ENCODE data around the gene HMGCS1.

HMGCS1 gene

DNA sequence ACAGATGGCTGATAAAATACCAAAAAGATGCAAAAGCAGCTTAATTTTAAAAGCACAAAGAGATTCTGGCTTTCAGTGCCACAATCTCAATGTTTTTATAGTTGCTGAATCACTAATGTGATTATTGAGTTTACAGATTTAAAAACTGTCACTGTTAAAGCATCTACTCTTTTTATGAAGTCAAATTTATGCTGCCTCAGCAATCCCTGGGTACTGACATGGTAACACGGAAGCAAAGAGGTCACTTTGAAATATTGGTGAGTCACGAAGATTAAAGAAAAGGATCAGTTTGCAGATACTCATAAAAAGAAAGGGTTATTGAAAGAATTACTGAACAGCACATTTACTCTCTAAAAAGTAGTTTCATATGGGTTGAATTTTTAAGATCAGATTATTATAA is 39.7 kb upstream of the HMGCS1 start:
- H3K4me3 ChIP-seq (ENCODE audit: low read depth, low read length) = no peak overlapping the region
- DNase-seq (ENCODE audit: low read depth) = no peak
- TF ChIP-seq, protein P1, sequence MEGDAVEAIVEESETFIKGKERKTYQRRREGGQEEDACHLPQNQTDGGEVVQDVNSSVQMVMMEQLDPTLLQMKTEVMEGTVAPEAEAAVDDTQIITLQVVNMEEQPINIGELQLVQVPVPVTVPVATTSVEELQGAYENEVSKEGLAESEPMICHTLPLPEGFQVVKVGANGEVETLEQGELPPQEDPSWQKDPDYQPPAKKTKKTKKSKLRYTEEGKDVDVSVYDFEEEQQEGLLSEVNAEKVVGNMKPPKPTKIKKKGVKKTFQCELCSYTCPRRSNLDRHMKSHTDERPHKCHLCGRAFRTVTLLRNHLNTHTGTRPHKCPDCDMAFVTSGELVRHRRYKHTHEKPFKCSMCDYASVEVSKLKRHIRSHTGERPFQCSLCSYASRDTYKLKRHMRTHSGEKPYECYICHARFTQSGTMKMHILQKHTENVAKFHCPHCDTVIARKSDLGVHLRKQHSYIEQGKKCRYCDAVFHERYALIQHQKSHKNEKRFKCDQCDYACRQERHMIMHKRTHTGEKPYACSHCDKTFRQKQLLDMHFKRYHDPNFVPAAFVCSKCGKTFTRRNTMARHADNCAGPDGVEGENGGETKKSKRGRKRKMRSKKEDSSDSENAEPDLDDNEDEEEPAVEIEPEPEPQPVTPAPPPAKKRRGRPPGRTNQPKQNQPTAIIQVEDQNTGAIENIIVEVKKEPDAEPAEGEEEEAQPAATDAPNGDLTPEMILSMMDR (IDR thresholded peaks at IDR 0.05; ENCODE audit: control insufficient read depth, extremely low read depth, insufficient read depth) = no peak

DNA sequence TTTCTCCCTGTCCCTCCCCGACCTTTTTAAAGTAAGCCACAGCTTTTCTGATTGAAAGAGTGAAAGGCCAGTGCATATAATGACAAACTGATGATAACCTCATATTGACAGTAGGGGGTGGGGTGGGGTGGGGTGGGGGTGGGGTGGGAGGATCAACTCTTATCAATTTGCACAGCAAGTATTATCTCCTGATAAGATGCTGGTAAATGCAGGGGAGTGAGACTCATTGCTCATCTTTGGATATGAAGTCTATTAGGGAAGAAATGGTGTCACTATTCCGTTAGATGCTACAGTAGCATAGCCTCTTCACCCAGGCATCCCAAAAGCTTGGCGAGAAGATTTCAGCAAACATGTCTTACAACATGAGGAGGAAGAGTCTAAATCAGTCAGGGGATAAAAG is 38.9 kb upstream of the HMGCS1 start:
- no peak for DNase-seq (ENCODE audit: low read depth)
- TF ChIP-seq, protein P1 (IDR thresholded peaks at IDR 0.05; ENCODE audit: control insufficient read depth, extremely low read depth, insufficient read depth) = no peak
- no peak overlapping the region for H3K4me3 ChIP-seq (ENCODE audit: low read depth, low read length)

DNA sequence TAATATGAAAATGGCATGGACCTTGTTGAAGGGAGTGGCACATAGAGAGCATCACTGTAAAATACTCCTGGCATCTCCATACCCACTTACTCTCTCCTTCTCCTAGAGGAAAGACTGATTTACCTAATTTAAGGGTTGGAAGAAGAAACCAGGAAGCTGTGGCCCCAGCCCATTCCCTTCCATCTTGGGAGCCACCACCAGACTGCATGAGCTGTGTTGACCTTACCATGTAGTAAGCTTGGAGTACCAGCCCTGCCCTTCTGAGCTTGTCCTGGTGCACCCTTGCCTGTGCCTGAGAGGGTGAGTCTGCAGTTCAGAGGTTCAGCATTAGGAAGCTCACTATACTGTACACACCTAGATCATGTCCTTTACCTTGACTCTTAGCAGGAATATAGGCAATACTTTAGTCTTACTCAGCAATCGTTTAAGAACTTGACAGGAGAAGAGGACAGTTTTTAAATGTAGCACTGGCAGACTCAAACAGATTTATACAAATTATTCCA is 35.7 kb upstream of the HMGCS1 start:
- TF ChIP-seq, protein P1 (IDR thresholded peaks at IDR 0.05; ENCODE audit: control insufficient read depth, extremely low read depth, insufficient read depth) = no peak

DNA sequence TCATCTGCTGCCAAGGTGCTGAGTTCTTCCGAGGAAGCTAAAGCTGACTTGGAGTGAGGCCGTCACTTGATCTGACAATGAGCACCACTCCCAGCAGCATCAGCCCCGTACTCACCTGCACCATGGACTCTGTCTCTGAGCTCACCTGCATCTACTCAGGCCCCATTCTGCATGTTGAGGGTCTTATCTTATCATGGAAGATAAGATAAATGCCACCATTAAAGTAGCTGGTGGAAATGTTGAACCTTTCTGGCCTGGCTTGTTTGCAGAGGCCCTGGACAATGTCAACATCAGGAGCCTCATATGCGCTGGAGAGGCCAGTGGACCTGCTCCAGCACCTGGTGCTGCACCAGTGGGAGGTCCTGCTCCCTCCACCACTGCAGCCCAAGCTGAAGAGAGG is 35.0 kb upstream of the HMGCS1 start:
- DNase-seq (ENCODE audit: low read depth) = no peak

More for the DNA sequence above, 35.7 kb upstream of the HMGCS1 start:
- DNase-seq (ENCODE audit: low read depth) = no peak
- H3K4me3 ChIP-seq (ENCODE audit: low read depth, low read length) = no peak overlapping the region

DNA sequence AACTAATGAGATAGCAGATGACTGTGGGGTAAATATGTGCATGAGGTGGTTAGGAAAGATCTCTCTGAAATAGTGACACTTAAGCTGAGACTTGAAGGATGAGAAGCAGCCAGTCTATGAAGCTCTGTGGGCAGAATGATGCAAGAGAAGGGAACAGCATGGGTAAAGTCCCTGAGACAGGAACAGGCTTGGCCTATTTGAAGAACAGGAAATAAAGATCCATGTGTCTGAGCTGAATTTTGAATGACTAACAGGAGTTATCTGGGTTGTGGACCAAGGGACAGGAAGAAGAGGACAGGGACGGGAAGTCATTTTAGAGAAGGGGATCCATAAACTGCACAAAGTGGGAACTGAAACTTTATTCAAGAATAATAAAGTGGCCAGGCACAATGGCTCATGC is 25.6 kb upstream of the HMGCS1 start:
- TF ChIP-seq, protein P1 (IDR thresholded peaks at IDR 0.05; ENCODE audit: control insufficient read depth, extremely low read depth, insufficient read depth) = no peak
- H3K4me3 ChIP-seq (ENCODE audit: low read depth, low read length) = no peak overlapping the region
- DNase-seq (ENCODE audit: low read depth) = no peak

More for the DNA sequence above, 35.0 kb upstream of the HMGCS1 start:
- TF ChIP-seq, protein P1 (IDR thresholded peaks at IDR 0.05; ENCODE audit: control insufficient read depth, extremely low read depth, insufficient read depth) = no peak
- no peak overlapping the region for H3K4me3 ChIP-seq (ENCODE audit: low read depth, low read length)

DNA sequence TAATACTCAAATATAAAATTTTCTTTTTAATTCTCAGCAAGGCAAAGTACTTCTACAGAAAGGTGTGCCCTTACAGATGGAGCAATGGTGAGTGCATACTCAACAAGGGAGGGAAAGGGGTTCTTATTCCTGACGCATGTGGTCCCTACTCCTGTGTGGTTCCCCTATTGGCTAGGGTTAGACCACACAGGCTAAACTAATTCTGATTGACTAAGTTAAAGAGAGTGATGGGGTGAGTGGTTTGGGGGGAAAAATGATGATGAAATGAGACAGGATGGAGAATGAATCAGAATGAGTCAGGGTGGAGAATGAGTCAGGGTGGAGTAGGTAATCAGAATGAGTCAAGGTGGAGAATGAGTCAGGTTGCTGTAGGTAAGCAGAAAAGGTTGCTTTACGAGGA is 22.9 kb upstream of the HMGCS1 start:
- H3K4me3 ChIP-seq (ENCODE audit: low read depth, low read length) = no peak overlapping the region
- no peak for DNase-seq (ENCODE audit: low read depth)
- TF ChIP-seq, protein P1 (IDR thresholded peaks at IDR 0.05; ENCODE audit: control insufficient read depth, extremely low read depth, insufficient read depth) = no peak

DNA sequence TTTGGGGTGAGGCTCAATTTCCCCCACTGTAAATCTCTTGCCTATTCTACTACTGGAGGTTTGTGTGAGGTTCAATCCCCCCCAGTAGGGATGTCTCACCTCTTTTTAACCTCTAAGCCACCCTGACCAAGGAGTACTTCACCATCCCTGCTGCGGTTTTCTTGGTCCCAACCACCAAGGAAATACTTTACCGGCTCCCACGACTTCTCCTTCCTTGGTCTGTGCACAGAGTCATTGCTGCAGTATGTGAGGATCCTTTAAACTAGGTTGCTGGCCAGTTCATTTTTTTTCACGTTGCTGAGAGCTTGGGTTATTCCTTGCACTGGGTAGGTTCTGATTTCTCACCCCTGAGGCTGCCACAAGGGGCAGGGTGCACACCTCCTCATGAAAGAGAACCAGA is 22.5 kb upstream of the HMGCS1 start:
- H3K4me3 ChIP-seq (ENCODE audit: low read depth, low read length) = no peak overlapping the region
- TF ChIP-seq, protein P1 (IDR thresholded peaks at IDR 0.05; ENCODE audit: control insufficient read depth, extremely low read depth, insufficient read depth) = no peak
- DNase-seq (ENCODE audit: low read depth) = no peak

All from LNCaP clone FGC (cell line).